ENCODE results near the gene AOPEP. TPM values are rescaled to one million over a fixed set of nuclear protein-coding genes. Genes with fewer than 3 reads are reported as not detected.

Gene AOPEP
- total and polyA plus RNA-seq, 2 of the 13 experiments (the other 11 are each of a cell fraction or from before 2014, with no cell fraction given) = 22.2 to 41.6 TPM

- TF ChIP-seq CHD4 (IDR thresholded peaks at IDR 0.05; ENCODE audit: borderline replicate concordance, low read length) (no peak), ZNF563 (CRISPR knock-in tag; IDR thresholded peaks at IDR 0.05) (no peak), ZNF136 (CRISPR knock-in tag; IDR thresholded peaks at IDR 0.05; ENCODE audit: low read depth) (no peak), ZNF280D (CRISPR knock-in tag; IDR thresholded peaks at IDR 0.05) (no peak)
- TF ChIP-seq, protein P1, sequence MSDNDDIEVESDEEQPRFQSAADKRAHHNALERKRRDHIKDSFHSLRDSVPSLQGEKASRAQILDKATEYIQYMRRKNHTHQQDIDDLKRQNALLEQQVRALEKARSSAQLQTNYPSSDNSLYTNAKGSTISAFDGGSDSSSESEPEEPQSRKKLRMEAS (IDR thresholded peaks at IDR 0.05) = no peak
These were observed 207.0 kb downstream of the AOPEP start (continued) for GRCh38 chr9:94933511-94933828.

GRCh38 chr9:94934816-94935328, 208.4 kb downstream of the AOPEP start:
- FAIRE-seq (no peak), DNase-seq (ENCODE audit: low spot score) (no peak), ATAC-seq (no peak)
- Histone ChIP-seq H3K79me2 (ENCODE audit: insufficient read depth, low read length) (no peaks in the 10 kb centered on the region), H3K4me3 (replicated peaks in 1 of 3; ENCODE audit: insufficient read depth in 1 of 3, low read depth in 2 of 3, low read length in 3 of 3) (no peak overlapping the region), H3K36me3 (replicated peaks in 1 of 2; ENCODE audit: control insufficient read depth in 1 of 2, insufficient read depth in 2 of 2, low read length in 2 of 2) (no peaks in the 10 kb centered on the region), H3K4me2 (ENCODE audit: low read depth, low read length) (no peak overlapping the region), H4K20me1 (ENCODE audit: insufficient read depth, low read length) (no peaks in the 10 kb centered on the region), H2AFZ (ENCODE audit: low read length) (no peak overlapping the region), H3K27ac (ENCODE audit: extremely low read length, insufficient read depth, low read length) (no peak overlapping the region), H3K4me1 (ENCODE audit: insufficient read depth, low read length) (peaks cover 35% of the 10 kb centered on the region), H3K27me3 (ENCODE audit: control insufficient read depth in 1 of 2, insufficient read depth in 2 of 2, low read length in 2 of 2) (no peaks in the 10 kb centered on the region), H3K9me3 (ENCODE audit: low read length) (no peaks in the 10 kb centered on the region), H3K9ac (ENCODE audit: insufficient read depth, low read depth, low read length) (no peak overlapping the region)
- 96% methylated on average over 9 of the region's 9 CpGs for WGBS (ENCODE audit: low lambda C conversion rate)
- POLR2A ChIA-PET = no interaction called here
- CTCF ChIA-PET (ENCODE audit: low intra/inter-chr PET ratio, low total read pairs) = no interaction called here
- intact Hi-C loops (cut with micrococcal nuclease; ENCODE audit: unreplicated experiment) (no loop called here), in situ Hi-C loops (cut with HindIII; ENCODE audit: extremely low pct_ligation_motif_present, low pct_unique_long_range_greater_than_20kb) (no loop called here)
- BruUV-seq (replicated peaks) = no TSS peak
- TF ChIP-seq ZFAT (CRISPR knock-in tag; conservative IDR thresholded peaks at IDR 0.05) (no peak), ARNTL (CRISPR knock-in tag; IDR thresholded peaks at IDR 0.05) (no peak), ZNF672 (CRISPR knock-in tag; IDR thresholded peaks at IDR 0.05) (no peak), ZNF652 (CRISPR knock-in tag; IDR thresholded peaks at IDR 0.05; ENCODE audit: borderline replicate concordance, low read depth) (no peak), ZSCAN25 (CRISPR knock-in tag; IDR thresholded peaks at IDR 0.05) (no peak), SP5 (CRISPR knock-in tag; IDR thresholded peaks at IDR 0.05; ENCODE audit: borderline replicate concordance, low read depth) (no peak), ZNF615 (CRISPR knock-in tag; IDR thresholded peaks at IDR 0.05; ENCODE audit: borderline replicate concordance) (no peak), AHR (CRISPR knock-in tag; IDR thresholded peaks at IDR 0.05) (no peak), HES4 (CRISPR knock-in tag; IDR thresholded peaks at IDR 0.05; ENCODE audit: borderline replicate concordance) (no peak), SNAI1 (CRISPR knock-in tag; IDR thresholded peaks at IDR 0.05; ENCODE audit: borderline replicate concordance) (no peak)
- TF ChIP-seq, protein P2, sequence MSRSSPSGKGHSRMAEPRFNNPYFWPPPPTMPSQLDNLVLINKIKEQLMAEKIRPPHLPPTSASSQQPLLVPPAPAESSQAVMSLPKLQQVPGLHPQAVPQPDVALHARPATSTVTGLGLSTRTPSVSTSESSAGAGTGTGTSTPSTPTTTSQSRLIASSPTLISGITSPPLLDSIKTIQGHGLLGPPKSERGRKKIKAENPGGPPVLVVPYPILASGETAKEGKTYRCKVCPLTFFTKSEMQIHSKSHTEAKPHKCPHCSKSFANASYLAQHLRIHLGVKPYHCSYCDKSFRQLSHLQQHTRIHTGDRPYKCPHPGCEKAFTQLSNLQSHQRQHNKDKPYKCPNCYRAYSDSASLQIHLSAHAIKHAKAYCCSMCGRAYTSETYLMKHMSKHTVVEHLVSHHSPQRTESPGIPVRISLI (CRISPR knock-in tag; IDR thresholded peaks at IDR 0.05; ENCODE audit: borderline replicate concordance) = no peak
- TF ChIP-seq, protein P3, sequence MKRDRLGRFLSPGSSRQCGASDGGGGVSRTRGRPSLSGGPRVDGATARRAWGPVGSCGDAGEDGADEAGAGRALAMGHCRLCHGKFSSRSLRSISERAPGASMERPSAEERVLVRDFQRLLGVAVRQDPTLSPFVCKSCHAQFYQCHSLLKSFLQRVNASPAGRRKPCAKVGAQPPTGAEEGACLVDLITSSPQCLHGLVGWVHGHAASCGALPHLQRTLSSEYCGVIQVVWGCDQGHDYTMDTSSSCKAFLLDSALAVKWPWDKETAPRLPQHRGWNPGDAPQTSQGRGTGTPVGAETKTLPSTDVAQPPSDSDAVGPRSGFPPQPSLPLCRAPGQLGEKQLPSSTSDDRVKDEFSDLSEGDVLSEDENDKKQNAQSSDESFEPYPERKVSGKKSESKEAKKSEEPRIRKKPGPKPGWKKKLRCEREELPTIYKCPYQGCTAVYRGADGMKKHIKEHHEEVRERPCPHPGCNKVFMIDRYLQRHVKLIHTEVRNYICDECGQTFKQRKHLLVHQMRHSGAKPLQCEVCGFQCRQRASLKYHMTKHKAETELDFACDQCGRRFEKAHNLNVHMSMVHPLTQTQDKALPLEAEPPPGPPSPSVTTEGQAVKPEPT (CRISPR knock-in tag; IDR thresholded peaks at IDR 0.05; ENCODE audit: low read depth) = no peak
- TF ChIP-seq, protein P4, sequence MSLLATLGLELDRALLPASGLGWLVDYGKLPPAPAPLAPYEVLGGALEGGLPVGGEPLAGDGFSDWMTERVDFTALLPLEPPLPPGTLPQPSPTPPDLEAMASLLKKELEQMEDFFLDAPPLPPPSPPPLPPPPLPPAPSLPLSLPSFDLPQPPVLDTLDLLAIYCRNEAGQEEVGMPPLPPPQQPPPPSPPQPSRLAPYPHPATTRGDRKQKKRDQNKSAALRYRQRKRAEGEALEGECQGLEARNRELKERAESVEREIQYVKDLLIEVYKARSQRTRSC (CRISPR knock-in tag; IDR thresholded peaks at IDR 0.05; ENCODE audit: low read depth) = no peak
